Measurements from ENCODE around the gene E2F3.

The E2F3 gene

DNA sequence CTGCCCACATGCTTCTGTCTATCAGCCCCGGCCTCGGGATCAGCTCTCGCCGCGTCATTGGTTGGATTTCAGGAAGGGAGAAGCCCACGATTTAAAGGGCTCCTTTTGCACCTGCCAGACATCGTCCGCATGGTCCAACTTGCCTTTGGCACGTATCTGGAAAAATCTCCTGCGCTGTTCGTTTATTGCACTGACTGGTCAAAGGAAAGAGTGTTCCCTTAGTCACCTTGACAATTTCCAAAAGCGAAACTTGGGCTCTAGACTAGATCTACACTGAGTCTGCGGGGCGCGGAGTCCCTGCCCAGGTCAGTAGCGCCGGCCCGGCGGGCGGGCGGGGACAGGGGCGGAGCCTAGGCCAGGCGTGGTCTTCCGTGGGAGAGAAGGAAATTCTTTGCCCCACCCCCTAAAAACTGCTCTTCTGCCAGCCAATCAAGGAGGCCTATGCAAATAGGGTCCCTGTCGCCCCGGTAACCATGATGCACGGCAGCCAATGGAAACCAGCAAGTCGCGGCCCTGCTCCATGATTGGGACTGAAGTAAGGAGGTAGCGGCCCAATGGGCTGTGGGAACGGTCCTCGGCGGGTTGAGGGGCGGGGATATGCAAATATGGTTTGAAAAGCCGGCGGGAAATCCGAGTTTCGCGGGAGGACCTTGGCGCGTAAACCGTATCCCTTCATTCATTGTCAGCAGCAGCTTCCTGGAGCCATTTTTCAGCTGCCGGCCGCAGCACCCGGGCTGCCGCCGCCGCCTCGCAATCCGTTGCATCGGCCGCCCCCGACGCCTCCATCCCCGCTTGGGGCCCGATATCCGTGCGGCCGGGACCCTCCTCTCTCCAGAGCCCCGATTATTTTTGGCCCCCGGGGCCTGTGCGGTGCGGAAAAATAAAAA is at the start of gene E2F3:
TSS of gene E2F3 (plus strand) at position 675 of the 887 bp plus-strand sequence. CDS start 354 bp downstream, outside the sequence.
- H3K36me3 Mint-ChIP-seq (ENCODE audit: low read depth): peaks cover 13% of the 10 kb centered on the region
- DNase-seq (peak; percentile 97), ATAC-seq (peak; percentile 85)
- H3K27ac Mint-ChIP-seq: peak within 1 kb of the TSS; percentile 91
- H3K9me3 Mint-ChIP-seq: no peaks in the 10 kb centered on the region
- no peaks in the 10 kb centered on the region for H3K27me3 Mint-ChIP-seq
- peak within 1 kb of the TSS; percentile 94 for H3K4me3 Mint-ChIP-seq
- peaks cover 38% of the 10 kb centered on the region for H3K4me1 Mint-ChIP-seq

DNA sequence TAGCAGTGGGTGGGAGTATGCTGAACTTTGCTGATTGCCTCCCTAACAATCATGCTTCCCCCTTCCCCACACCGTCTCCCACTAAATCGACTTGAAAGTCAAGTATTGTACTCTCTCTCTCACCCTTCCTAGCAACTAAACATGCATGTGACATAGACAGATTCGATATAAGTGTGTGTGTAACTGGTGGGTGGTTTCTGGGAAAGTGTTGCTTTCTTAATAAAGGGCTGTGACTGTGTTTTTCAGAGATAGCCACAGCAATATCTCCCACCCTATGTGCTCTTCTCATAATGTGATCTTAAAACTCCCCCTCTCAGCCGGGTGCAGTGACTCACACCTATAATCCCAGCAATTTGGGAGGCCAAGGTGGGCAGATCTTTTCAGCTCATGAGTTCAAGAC is 49.3 kb upstream of the E2F3 start:
- Mint-ChIP-seq H3K27me3 (no peaks in the 10 kb centered on the region), H3K4me3 (no peak overlapping the region), H3K36me3 (ENCODE audit: low read depth) (peaks cover 6% of the 10 kb centered on the region), H3K9me3 (peaks cover 7% of the 10 kb centered on the region), H3K4me1 (peaks cover 10% of the 10 kb centered on the region), H3K27ac (peak overlapping the region; percentile 5)
- DNase-seq (no peak), ATAC-seq (peak; percentile 65)

GRCh38 chr6:20353134-20353533 is 48.5 kb upstream of the E2F3 start:
- Mint-ChIP-seq H3K4me1 (peaks cover 10% of the 10 kb centered on the region), H3K36me3 (ENCODE audit: low read depth) (peaks cover 6% of the 10 kb centered on the region), H3K27me3 (no peaks in the 10 kb centered on the region), H3K9me3 (peaks cover 7% of the 10 kb centered on the region), H3K4me3 (no peak overlapping the region), H3K27ac (no peak overlapping the region)
- DNase-seq (no peak), ATAC-seq (no peak)

DNA sequence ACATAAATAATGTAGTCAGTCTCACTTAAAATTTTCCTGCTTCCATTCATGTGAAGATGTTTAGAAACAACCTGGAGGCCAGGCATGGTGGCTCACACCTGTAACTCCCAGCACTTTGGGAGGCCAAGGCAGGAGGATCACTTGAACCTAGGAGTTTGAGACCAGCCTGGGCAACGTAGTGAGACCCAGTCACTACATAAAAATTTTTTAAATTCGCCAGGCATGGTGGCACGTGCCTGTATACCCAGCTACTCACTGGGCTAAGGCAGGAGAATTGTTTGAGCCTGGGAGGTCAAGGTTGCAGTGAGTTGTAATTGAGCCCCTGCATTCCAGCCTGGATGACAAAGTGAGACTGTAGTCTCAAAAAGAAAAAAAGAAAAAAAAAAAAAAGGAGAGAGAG is 47.3 kb upstream of the E2F3 start:
- no peak for DNase-seq
- Mint-ChIP-seq H3K4me1 (peaks cover 10% of the 10 kb centered on the region), H3K27me3 (no peaks in the 10 kb centered on the region), H3K9me3 (peaks cover 7% of the 10 kb centered on the region), H3K4me3 (no peak overlapping the region), H3K27ac (no peak overlapping the region), H3K36me3 (ENCODE audit: low read depth) (peaks cover 6% of the 10 kb centered on the region)
- no peak for ATAC-seq

- DNase-seq (no peak), ATAC-seq (no peak)
- Mint-ChIP-seq H3K27ac (no peak overlapping the region), H3K36me3 (ENCODE audit: low read depth) (no peaks in the 10 kb centered on the region), H3K9me3 (peaks cover 3% of the 10 kb centered on the region), H3K4me3 (no peak overlapping the region), H3K4me1 (peaks cover 8% of the 10 kb centered on the region), H3K27me3 (no peaks in the 10 kb centered on the region)
Observed at GRCh38 chr6:20360471-20361119, 41.1 kb upstream of the E2F3 start.

GRCh38 chr6:20362623-20363022 is 39.1 kb upstream of the E2F3 start:
- no peak overlapping the region for H3K27ac Mint-ChIP-seq
- H3K9me3 Mint-ChIP-seq: no peaks in the 10 kb centered on the region
- no peak for DNase-seq
- no peaks in the 10 kb centered on the region for H3K36me3 Mint-ChIP-seq (ENCODE audit: low read depth)
- no peaks in the 10 kb centered on the region for H3K27me3 Mint-ChIP-seq
- peaks cover 28% of the 10 kb centered on the region for H3K4me1 Mint-ChIP-seq
- no peak for ATAC-seq
- no peak overlapping the region for H3K4me3 Mint-ChIP-seq

GRCh38 chr6:20364327-20364726 is 37.4 kb upstream of the E2F3 start:
- Mint-ChIP-seq H3K36me3 (ENCODE audit: low read depth) (no peaks in the 10 kb centered on the region), H3K27ac (no peak overlapping the region), H3K9me3 (no peaks in the 10 kb centered on the region), H3K4me1 (peaks cover 42% of the 10 kb centered on the region), H3K4me3 (no peak overlapping the region), H3K27me3 (no peaks in the 10 kb centered on the region)
- DNase-seq: no peak
- ATAC-seq: peak; percentile 31

DNA sequence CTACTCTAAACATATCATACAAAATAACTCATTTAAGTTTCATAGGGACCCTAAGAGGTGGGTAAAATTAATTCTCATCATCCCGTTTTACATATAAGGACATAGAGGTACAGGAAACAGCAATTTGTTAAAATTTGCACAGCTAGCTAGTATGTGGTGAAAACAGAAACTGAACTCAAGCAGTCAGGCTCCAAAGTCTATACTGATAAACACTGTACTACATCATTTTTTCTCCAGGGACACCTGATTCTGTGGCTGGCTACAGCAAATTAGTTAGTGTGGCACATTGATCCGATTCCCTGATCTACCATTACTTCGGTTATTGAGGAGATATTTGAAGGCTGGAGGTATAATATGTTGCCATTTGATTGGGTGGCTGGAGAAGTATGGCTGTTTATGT is 36.2 kb upstream of the E2F3 start:
- peak overlapping the region; percentile 30 for H3K27ac Mint-ChIP-seq
- no peaks in the 10 kb centered on the region for H3K9me3 Mint-ChIP-seq
- no peaks in the 10 kb centered on the region for H3K27me3 Mint-ChIP-seq
- DNase-seq: no peak
- peaks cover 49% of the 10 kb centered on the region for H3K4me1 Mint-ChIP-seq
- H3K4me3 Mint-ChIP-seq: no peak overlapping the region
- no peak for ATAC-seq
- H3K36me3 Mint-ChIP-seq (ENCODE audit: low read depth): no peaks in the 10 kb centered on the region

DNA sequence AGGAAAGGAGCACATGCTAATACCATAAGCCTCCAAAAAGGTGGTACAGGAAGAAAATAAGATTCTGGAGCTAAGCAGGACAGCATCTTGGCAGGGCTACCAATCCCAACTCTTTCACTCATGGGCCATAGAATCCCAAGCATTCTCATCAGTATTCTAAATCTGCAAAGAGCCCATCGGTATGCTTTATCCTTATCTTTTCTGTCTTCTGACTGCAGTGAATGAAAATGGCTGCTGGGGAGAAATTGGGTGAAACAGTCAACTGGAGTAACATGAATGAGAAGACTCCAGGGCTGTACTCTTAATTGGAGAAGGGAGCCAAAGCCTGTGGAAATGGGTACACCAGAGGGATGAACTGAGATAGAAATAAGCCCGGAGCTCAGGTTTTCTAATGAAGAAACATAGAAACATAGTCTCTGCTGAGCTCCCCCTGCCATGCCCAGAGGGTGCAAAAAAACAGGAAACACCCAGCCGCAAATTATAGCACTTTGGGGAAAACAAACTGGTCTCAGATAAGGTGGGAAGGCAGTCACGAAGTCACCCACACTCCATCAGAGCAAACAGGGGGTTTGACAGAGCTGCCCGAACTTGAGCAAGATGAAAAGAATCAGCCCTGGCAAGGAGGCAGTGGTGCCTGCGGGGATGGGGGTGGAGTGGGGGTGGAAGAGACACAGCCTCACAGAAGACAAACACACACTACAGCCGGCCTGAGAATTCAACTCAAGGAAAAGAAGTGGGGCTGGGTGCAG is 35.4 kb upstream of the E2F3 start:
- H3K27ac Mint-ChIP-seq: peak overlapping the region; percentile 65
- ATAC-seq (peak; percentile 18), DNase-seq (peak; percentile 14)
- H3K36me3 Mint-ChIP-seq (ENCODE audit: low read depth): no peaks in the 10 kb centered on the region
- H3K4me1 Mint-ChIP-seq: peaks cover 54% of the 10 kb centered on the region
- H3K4me3 Mint-ChIP-seq: peak overlapping the region; percentile 42
- no peaks in the 10 kb centered on the region for H3K9me3 Mint-ChIP-seq
- no peaks in the 10 kb centered on the region for H3K27me3 Mint-ChIP-seq

GRCh38 chr6:20367743-20368485 is 33.8 kb upstream of the E2F3 start:
- H3K4me1 Mint-ChIP-seq: peaks cover 54% of the 10 kb centered on the region

GRCh38 chr6:20370393-20370792 is 31.3 kb upstream of the E2F3 start:
- H3K27me3 Mint-ChIP-seq: no peaks in the 10 kb centered on the region
- peak overlapping the region; percentile 23 for H3K27ac Mint-ChIP-seq
- no peaks in the 10 kb centered on the region for H3K36me3 Mint-ChIP-seq (ENCODE audit: low read depth)
- H3K9me3 Mint-ChIP-seq: no peaks in the 10 kb centered on the region
- DNase-seq: no peak
- H3K4me1 Mint-ChIP-seq: peaks cover 48% of the 10 kb centered on the region
- ATAC-seq: no peak
- no peak overlapping the region for H3K4me3 Mint-ChIP-seq

More at GRCh38 chr6:20367743-20368485, 33.8 kb upstream of the E2F3 start:
- Mint-ChIP-seq H3K36me3 (ENCODE audit: low read depth) (no peaks in the 10 kb centered on the region), H3K27ac (peak overlapping the region; percentile 13), H3K27me3 (no peaks in the 10 kb centered on the region), H3K4me3 (no peak overlapping the region), H3K9me3 (no peaks in the 10 kb centered on the region)
- ATAC-seq (peak; percentile 51), DNase-seq (no peak)

GRCh38 chr6:20370801-20371200 is 30.9 kb upstream of the E2F3 start:
- Mint-ChIP-seq H3K4me3 (no peak overlapping the region), H3K27me3 (no peaks in the 10 kb centered on the region), H3K36me3 (ENCODE audit: low read depth) (no peaks in the 10 kb centered on the region), H3K4me1 (peaks cover 44% of the 10 kb centered on the region), H3K9me3 (no peaks in the 10 kb centered on the region), H3K27ac (no peak overlapping the region)
- ATAC-seq (no peak), DNase-seq (no peak)

GRCh38 chr6:20375436-20375835 is 26.2 kb upstream of the E2F3 start:
- no peaks in the 10 kb centered on the region for H3K36me3 Mint-ChIP-seq (ENCODE audit: low read depth)
- H3K4me1 Mint-ChIP-seq: peaks cover 20% of the 10 kb centered on the region
- H3K9me3 Mint-ChIP-seq: no peaks in the 10 kb centered on the region
- no peak overlapping the region for H3K4me3 Mint-ChIP-seq
- DNase-seq: no peak
- ATAC-seq: no peak
- no peaks in the 10 kb centered on the region for H3K27me3 Mint-ChIP-seq
- H3K27ac Mint-ChIP-seq: no peak overlapping the region

GRCh38 chr6:20377623-20378265 is 23.9 kb upstream of the E2F3 start:
- no peak for ATAC-seq

More at GRCh38 chr6:20377623-20378265, 23.9 kb upstream of the E2F3 start:
- Mint-ChIP-seq H3K4me3 (no peak overlapping the region), H3K27ac (no peak overlapping the region), H3K36me3 (ENCODE audit: low read depth) (no peaks in the 10 kb centered on the region), H3K4me1 (peaks cover 15% of the 10 kb centered on the region), H3K9me3 (no peaks in the 10 kb centered on the region), H3K27me3 (no peaks in the 10 kb centered on the region)
- DNase-seq: no peak
